Measurements from ENCODE around the gene TDRD10.
"Not testable (repeated sequence)": the region's sequence is repeated elsewhere in the genome, so short reads cannot be mapped to it uniquely, and the experiment has no call there.

Gene TDRD10

DNA sequence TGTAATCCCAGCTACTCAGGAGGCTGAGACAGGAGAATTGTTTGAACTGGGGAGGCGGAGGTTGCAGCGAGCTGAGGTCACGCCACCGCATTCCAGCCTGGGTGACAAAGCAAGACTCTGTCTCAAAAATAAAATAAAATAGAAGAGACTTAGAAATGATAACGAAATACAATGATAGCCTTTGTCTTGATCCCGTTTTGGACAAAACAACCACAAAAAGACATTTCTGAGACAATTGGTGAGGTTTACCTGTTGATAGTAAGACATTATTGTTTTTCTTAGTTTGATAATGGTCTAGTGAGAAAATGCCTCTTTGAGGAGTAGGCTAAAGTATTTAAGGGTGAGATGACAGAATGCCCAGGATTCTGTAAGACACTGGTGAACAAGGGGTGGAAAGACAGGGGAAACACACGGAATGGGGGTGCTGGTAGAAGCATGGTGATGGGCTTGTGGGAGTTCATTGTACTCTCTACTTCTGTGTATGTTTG lies 12.1 kb downstream of the TDRD10 start:
- DNase-seq (ENCODE audit: low spot score): no peak

DNA sequence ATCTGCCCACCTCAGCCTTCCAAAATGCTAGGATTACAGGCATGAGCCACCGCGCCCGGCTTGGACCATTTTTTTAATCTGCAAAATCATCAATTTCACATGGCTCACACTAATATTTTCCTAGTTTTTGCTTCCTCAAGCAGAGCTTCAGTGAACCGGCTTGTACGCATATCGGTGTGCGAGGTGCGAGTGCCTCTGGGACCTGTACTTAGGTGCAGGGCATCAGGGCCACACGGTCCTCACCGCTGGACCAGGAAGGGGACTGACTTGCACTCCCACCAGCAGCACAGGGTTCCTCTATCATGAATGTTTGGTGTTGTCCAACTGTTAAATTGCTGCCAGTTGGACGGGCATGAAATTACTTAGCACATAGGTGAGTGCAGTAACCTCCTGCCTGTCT lies 15.6 kb downstream of the TDRD10 start:
- no peak for DNase-seq (ENCODE audit: low spot score)

DNA sequence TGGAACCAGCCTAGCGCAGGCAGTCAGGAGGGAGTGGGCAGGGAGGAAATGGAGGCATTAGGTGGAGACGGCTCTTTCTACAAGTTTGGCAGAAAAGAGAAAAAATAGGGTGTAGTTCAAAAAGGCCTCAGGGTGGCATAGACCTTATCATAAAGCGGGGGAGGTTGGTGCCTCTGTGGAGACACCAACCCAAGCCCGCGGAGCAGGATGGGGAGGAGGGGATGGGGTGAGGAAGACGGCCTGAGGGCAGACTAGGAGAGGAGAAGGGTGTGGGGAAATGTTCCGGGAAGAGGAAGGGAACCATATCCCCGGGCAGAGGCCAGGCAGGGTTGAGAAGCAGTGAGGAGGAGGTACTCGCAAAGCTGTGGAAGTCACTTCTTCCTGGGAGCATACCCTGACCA lies 17.6 kb downstream of the TDRD10 start:
- DNase-seq (ENCODE audit: low spot score): no peak

DNA sequence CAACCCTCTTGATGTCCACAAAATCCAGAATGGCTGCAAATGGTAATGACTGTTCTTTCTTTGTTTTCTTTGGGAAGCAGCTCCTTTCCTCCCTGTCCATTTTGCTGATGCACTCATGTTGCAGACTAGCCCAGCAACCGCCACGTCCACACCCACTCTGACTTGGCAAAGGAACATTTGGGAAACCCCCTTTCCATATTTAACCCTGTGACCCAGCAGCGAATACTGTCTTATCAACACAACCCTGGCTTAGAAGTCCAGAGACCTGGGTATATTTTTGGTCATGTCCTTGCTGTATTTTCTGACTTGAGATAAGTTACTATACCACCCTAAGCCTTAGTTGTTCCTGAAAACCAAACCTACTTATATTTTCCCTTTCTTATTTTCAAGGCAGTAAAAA lies 18.3 kb downstream of the TDRD10 start:
- no peak for DNase-seq (ENCODE audit: low spot score)

DNA sequence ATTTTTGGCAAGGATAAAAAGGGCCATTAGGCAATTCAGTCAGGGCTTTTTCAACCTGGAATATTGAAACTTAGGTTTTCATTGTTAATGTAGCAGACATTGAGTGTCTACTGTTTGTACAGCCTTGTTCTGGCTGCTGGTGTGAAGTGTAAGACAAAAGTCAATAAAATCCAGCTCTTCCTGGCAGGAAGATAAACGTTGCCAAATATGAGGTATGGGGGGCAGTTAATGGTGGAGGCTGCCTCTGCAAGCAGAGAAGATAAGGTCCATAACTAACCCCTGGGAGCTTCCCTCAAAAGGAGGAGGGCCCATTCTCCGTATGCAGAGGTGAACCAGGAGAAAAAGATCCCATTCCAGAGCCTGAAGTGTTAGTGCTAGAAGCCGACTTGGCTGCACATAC lies 19.7 kb downstream of the TDRD10 start:
- DNase-seq (ENCODE audit: low spot score): no peak

DNA sequence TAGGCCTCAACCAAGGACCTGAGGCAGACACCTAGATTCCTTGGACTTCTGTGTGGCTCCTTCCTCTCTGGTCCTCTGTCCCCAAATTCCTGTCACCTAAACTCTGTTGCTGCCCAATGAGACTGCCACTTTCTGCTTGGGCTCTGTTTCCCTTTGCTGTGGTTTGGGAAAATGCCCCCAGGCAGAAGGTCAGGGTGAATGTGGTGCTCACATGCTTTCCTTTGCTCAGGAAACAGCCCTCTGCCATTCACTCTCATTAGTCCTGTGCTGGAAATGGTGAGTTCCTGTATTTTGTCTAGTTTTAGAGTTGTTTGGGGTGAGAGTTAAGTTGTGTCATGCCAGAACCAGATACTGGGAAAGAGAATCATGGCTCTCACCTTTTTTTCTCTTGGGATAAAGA lies 22.9 kb downstream of the TDRD10 start:
- DNase-seq (ENCODE audit: low spot score): no peak

DNA sequence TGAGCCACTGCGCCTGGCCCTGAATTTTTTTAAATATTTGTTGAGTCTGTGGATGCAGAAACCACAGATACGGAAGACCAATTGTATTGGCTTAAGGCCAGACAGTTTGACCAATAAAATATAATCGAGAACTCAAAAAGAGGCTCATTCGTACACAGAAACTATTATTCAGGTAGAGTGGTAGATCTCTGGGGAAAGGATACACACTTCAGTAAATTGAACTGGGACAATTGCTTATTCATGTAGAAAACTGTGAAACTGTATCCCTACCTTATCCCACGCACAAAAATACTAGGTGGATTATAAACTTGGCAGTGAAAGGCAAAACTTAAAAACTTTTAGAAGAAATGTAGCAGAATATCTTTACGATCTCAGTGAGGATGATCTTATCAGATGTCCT lies 25.2 kb downstream of the TDRD10 start:
- DNase-seq (ENCODE audit: low spot score): no peak

DNA sequence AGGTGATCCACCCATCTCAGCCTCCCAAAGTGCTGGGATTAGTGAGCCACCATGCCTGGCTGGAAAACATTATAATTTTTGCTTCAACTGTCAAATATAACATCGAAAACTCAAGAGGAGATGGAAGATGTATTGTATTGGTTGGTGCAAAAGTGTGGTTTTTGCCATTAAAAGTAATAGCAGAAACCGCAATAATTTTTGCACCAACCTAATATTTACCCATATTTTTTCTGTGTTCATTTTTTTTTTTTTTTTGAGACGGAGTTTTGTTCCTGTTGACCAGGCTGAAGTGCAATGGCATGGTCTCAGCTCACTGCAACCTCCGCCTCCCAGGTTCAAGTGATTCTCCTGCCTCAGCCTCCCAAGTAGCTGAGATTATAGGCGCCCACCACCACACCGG lies 27.3 kb downstream of the TDRD10 start:
- DNase-seq (ENCODE audit: low spot score): no peak

DNA sequence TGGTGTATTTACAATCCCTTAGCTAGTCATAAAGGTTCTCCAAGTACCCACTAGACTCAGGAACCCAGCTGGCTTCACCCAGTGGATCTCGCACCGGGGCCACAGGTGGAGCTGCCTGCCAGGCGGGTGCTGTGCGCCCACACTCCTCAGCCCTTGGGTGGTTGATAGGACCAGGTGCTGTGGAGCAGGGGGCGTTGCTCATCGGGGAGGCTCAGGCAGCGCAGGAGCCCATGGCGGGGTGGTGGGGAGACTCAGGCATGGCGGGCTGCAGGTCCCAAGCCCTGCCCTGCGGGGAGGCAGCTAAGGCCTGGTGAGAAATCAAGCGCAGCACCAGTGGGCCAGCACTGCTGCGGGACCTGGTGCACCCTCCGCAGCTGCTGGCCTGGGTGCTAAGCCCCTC lies 29.9 kb downstream of the TDRD10 start:
- DNase-seq (ENCODE audit: low spot score): not testable (repeated sequence)

DNA sequence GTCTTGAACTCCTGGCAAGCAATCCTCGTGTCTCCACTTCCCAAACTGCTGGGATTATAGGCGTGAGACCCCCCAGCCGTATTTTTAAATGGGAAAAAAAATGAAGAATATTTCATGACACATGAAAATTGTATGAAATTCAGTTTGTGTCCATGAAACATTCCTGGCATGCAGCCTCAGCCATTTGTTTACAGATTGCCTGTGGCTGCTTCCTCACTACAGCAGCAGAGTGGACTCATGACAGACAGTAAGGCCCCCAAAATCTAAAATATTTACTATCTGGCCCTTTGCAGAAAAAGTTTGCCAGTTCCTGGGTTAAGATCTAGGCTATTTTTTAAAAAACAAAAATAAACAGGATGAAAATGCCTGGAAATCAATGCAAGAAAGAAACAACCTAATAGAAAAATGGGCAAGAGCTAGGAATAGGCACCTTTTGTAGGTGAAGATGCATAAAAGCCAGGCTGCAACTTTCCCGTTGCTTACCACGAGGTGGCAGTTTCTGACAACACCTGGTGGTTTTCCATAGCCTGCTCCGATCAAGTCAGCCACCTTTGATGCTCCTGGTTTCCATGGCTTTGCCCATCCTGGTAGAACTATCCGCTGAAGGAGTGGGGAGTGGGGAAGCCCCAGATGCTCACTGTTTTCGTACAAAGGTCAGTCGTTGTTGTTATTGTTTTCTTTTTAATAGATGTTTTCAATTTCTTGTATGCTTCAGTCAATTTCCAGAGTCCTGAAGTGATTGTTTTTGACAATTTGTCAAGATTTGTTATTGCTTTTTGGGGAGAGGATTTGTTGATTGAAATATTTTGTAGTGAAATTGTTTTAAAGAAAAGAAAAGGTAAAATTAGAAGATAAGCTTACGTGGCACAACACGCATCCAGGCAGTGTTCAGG lies 32.2 kb downstream of the TDRD10 start:
- peak; percentile 35 for DNase-seq (ENCODE audit: low spot score)

DNA sequence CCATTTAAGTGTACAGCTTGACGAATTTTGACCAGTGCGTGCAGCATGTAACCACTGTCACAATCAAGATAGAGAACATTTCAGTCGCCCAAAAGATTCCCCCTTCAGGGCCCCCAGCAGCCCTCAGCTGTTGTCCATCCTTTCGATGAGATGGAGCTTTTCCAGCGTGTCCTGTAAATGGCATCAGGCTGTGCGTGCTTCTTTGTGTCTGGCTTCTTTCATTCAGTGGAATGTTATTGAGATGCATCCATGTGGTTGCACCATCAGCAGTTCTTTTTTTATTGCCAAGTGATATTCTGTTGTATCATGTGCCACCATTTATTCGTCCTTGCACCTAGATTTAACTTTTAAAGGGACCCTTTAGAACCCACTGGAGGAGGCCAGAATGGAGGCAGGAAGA lies 34.6 kb downstream of the TDRD10 start:
- no peak for DNase-seq (ENCODE audit: low spot score)

DNA sequence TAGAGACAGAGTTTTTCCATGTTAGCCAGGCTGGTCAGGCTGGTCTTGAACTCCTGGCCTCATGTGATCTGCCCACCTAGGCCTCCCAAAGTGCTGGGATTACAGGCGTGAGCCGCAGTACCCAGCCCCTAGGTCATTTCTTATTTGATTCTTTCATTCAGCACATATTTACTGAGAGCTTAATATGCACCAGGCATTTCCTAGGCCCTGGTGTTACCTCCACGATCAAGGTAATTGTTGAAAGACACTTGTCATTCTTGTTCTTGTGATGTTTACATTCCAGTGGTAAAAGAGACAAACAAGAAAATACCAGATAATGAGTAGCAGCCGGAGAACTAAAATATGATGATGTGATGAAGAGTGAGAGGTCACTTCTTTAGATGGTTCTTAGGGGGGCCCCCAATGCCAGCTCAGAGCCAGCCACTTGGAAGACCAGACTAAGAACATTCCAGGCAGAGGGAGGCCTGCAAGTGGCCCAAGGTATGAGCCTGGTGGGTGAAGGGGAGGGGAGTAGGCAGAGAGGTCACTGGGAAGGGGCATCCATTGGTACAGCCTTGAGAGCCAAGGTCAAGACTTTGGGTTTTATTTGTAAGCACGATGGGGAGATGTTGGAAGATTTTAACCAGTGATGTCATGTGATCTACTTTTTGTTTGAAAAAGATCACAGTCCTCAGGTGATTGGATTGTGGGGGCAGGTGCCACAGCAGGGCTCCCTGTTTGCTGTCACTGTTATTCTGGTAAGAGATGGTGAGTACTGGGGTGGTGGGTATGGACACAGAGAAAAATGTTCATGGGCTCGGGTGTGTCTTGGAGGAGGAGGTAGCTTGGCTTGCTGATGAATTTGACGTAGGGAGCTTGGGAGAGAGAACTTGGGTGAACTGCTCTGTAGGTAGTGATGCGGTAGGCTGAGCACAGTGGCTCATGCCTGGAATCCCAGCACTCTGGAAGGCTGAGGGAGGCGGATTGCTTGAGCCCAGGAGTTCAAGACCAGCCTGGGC lies 37.8 kb downstream of the TDRD10 start:
- DNase-seq (ENCODE audit: low spot score): no peak

DNA sequence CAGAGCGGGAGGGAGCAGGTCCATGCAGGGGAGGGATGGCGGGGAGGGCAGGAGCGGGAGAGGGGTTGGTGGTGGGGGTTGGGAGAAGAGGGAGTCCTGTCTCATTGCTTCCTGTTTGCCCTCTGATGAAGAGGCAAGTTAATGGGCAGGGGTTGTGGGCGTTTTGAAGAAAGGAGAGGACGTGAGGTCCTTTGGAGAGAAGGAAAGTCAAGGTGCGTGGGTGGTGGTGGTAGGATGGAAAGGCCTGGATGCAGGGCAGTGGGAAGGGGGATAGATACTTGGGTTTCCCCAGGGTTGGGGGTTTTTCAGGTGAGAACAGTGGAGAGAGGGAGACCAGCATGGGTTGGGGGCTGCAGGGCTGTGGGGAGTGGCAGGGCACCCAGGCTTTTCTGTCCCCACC lies 39.2 kb downstream of the TDRD10 start:
- DNase-seq (ENCODE audit: low spot score): no peak

DNA sequence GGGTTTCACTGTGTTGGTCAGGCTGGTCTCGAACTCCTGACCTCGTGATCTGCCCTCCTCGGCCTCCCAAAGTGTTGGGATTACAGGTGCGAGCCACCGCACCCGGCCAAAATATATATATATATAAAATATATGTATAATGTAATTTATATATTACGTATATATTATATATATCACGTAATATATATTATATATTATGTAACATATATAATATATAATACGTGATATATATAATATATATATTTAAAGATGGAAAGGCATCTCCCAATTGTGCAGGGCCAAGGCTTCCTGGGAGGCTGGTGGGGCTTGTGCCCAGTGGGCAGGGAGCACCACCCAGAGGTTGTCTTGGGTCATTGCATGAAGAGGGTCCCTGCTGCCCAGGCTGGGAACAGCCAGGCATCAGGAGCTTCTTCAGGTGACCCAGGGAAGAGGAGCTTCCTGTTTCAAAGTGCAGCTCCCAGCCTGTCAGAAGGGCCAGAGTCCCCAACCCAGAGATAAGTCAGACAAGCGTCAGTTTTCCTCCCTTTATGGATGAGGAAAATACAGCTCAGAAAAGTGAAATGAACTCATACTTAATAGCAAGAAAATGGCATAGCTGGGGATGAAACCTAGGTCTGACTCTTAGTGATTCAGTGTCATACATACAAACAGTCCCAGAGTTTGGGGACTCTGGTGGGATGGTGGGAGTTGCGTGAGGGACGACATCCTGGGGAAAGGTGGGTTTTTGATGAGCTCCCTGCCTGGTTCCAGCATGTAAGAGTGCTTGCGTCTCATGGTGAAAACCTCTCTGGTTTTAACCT lies 44.4 kb downstream of the TDRD10 start:
- DNase-seq (ENCODE audit: low spot score): peak; percentile 83

DNA sequence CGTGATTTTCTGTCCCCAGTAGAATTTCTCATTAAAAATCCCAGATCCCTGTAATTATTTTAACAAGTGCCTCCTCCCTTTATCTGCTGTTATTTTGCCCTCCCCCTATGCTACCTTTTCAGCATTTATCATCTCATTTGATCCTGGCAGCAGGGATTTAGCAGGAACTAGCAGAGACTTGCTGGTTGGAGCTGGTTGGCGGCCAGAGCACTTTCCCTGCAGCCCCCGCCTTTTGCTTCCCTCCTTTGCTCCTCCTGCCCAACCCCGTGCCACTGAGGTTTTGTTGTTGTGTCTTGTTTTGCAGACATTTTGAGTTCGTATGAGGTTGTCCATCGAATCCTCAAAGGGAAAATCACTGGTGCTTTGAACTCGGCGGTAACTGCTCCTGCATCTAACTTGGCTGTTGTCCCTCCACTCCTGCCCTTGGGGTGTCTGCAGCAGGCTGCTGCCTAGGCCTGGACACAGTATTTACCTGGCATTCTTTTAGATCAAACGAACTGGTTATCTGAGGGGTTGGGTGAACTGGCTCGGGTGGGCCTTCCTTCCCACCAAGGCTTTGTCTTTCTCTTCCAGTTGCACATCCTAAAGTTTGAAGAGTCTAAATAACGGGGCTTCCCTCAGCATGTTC lies 45.2 kb downstream of the TDRD10 start:
- DNase-seq (ENCODE audit: low spot score): no peak

DNA sequence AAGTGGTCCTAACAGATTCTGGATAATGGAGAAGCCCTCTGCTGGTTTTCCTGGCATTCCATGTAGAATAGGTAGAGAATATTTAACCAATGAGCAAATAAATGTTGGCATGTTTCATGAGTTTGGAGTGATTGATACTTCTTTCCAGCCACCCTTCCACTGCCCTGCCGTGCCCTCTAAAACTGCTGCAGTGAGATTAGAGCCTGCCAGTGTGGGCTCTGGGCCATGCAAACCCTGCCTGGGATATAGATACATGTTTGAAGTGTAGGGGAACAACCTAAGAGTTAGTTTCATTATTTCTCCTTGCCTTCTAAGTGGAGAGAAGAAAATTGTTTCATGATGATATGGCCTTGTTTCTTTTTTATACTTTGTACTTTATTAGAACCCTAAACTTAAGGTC lies 46.0 kb downstream of the TDRD10 start:
- DNase-seq (ENCODE audit: low spot score): no peak

DNA sequence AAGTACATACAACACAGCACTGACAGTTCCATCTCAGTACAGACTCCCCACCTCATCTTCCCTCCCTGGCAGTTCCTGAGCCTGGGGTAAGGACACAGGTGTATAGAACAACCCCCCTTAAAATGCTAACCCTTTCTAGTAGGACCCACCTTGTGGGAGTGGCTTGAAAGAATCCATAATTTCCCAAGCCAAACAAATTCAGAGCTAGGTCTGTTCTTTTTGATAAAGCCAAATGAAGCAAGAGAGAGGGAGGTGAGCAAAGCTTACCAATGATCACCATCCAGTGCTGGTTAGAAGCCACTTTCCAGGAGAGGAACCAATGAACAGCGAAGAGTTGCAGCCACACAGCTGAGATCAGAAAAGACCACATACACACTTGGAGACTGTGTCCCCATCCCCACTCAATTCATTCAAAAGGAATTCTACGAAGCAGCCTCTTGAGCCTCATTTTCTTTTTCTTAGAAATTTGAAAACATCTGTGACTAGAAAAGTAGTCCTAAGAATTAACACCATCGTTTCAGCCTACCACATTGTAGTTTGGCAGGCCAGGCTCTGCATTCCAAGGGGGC lies 47.3 kb downstream of the TDRD10 start:
- no peak for DNase-seq (ENCODE audit: low spot score)

DNA sequence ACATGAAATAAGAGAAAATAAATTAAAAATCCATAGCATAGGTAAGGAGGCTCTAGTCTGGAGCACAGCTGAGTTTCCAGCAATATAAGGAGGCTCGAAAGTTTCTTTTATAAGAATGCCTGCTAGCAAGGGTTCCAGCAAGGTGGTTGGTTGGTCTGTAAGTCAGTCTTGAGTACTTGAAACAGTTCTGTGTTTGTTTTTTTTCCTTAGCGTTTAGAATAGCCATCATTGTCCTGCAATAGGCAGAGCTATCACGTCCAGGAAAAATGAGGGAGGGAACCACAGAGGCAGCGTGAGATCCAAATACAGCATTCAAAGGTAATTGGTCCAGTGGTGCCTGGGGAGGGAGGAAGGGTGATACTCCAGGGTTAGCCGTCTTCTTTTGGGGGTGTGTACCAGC lies 48.1 kb downstream of the TDRD10 start:
- no peak for DNase-seq (ENCODE audit: low spot score)

DNA sequence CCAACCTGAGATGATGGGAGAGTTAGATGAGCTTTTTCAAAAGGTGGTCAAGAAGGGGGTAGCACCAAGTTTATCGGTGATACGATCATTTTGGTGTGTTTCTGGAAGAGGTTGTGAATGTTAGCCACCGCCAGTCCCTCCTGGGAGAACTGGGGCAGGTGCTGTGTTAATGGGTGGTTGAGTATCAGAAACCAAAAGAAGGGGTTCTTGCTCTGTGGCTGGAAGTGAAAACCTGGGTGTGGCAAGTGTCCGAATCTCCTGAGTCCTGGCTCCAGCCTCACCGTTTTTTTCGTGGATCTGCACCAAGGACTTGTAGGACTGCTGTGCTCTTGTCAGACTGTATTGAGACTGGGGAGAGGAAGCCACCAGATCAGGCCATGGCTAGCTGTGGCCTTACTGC lies 48.6 kb downstream of the TDRD10 start:
- no peak for DNase-seq (ENCODE audit: low spot score)

DNA sequence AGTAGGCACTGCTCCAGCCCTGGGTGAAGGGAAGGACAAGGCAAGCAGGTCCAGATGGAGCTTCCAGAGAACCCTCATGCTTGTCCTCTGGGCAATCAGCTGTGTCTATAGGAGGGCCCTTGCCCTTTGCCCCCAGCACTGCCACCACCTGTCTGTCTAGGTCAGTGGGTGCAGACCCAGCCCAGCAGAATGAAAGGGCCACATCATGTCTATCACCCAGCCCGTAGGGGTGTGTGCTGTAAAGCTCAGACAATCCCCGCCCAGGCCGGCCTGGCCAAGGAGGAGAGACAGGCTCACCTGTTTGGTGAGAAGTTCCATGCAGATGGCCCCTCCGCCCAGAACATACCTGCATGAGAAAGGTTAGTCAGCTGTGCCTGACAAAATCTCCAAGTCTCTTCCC lies 49.5 kb downstream of the TDRD10 start:
- DNase-seq (ENCODE audit: low spot score): no peak

DNA sequence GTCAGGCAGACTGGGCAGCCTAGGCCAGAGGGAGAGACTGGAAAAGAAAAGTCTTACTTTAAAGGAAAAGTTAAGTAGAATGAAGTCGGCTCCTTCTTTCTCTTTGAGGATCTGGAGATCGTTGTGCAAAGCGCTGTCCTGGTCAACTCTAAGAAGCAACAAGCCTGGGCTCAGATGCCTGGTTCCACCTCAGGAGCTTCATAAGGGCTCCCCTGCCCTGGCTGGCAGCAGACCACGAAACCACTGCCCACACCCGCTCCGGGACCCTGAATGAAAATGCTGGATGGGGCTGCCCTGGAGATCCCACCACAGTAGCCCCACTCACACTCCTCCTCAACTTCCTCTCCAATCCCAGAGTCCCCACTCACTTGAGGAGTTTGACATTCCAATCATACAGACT lies 50.0 kb downstream of the TDRD10 start:
- no peak for DNase-seq (ENCODE audit: low spot score)

All from AG08396 (cell line).